Heart left ventricle (tissue), 13 donors: Measurements from ENCODE around the gene RIMS1.

Experiments used
- POLR2A ChIP-seq, 2 donors: fragments of 450-650 bp; IDR thresholded peaks; one replicate each; pipeline ENCODE4 v1.6.1; 2017; ENCODE audit warnings: antibody characterized with exemption in 2 of 2, mild to moderate bottlenecking in 2 of 2, moderate library complexity in 2 of 2
- TF ChIP-seq, protein P1 (sequence below), 12 donors: fragments of 200-600 bp; sonication (generic) in 4 of 12; IDR thresholded peaks; one replicate each; pipeline versions ENCODE4 v1.5.0 to v1.8.0; 2018 to 2022; ENCODE audit warnings: antibody characterized with exemption in 12 of 12, mild to moderate bottlenecking in 5 of 12
- donor health status: ischemic (EF 13 %, LVEDD 7.1; RV severe dilation, severe dysfunction).
- donor health status: DM: no; HTN: yes; CAD: no.
- donor health status: DM: no; HTN: no; CAD: no.
- donor health status: ischemic (EF 25% LVEDD 6.9; RV normal size, moderate dysfunction).
- donor health status: ischemic (EF 25% LVEDD 5.7; RV mildly dilated, moderate dysfunction).
- donor health status: ischemic (EF 35%, LVEDD 5.7; RV mildly dilated, moderate dysfunction).
- donor health status: nonischemic (EF 11% LVEDD 7.7; RV severe dilation, severe dysfunction).
- donor health status: DM: yes; HTN: yes; CAD: no.
- donor health status: PGD.
- donor health status: ischemic (EF 29% LVEDD 5.4; RV normal size, mild dysfunction).
- donor health status: nonischemic (EF 23%, LVEDD 6.1; RV moderate dilation, normal function).

DNA sequence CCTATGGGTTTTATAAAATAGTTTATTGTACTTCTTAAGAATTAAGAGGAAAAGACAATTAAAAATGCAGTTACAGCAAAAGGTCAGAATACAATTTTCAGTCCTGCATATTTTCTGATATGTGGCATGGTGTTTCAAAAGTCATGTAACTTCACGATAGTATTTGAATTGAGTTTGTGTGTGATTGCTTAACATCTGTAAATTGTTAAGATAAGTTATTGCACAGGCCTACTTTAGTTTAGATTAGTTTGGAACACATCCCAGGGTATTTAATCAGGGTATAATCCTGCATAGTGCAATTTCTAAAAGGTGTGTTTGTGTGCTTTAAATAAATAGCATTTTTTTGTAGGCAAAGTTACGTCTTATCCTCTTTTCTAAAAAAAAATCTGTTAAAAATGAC, 289.6 kb downstream of the RIMS1 start:
- TF ChIP-seq, protein P1, sequence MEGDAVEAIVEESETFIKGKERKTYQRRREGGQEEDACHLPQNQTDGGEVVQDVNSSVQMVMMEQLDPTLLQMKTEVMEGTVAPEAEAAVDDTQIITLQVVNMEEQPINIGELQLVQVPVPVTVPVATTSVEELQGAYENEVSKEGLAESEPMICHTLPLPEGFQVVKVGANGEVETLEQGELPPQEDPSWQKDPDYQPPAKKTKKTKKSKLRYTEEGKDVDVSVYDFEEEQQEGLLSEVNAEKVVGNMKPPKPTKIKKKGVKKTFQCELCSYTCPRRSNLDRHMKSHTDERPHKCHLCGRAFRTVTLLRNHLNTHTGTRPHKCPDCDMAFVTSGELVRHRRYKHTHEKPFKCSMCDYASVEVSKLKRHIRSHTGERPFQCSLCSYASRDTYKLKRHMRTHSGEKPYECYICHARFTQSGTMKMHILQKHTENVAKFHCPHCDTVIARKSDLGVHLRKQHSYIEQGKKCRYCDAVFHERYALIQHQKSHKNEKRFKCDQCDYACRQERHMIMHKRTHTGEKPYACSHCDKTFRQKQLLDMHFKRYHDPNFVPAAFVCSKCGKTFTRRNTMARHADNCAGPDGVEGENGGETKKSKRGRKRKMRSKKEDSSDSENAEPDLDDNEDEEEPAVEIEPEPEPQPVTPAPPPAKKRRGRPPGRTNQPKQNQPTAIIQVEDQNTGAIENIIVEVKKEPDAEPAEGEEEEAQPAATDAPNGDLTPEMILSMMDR (IDR thresholded peaks at IDR 0.05): no peak
- TF ChIP-seq POLR2A (IDR thresholded peaks at IDR 0.05): no peak
